ENCODE measurements around the gene IL2RA. TPM values are rescaled to one million over a fixed set of nuclear protein-coding genes. Genes with fewer than 3 reads are reported as not detected.

IL2RA gene
- total RNA-seq, 1 experiment from 2014 or later: 0.59 TPM

DNA sequence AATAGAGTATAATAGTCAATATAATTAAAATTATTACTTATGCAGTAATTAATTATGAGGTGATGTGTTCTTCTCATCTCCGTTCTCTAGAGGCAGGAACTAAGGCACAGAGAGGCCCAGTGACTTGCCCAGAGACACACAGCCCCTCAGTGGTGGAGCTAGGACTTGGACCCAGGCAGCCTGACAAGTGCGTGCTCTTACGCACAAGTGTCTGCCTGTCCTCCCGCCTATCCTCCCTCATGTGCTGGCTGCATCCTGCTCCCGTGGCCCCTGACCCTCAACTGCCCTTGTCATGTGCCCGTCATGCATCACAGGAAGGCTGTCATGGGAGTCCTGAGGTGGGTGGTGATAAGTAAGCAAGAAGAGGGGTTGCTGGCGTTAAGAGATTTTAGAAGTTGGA lies 14.3 kb downstream of the IL2RA start:
- CTCF ChIA-PET: no interaction called here
- peaks cover 36% of the 10 kb centered on the region for H3K27me3 ChIP-seq (ENCODE audit: insufficient read depth, low read length)
- BruUV-seq (replicated peaks): no TSS peak

More for the DNA sequence above, 14.3 kb downstream of the IL2RA start:
- ATAC-seq (no peak), DNase-seq (ENCODE audit: low read depth, low spot score) (no peak)
- no peaks in the 10 kb centered on the region for H4K20me1 ChIP-seq (ENCODE audit: insufficient read depth)
- no peaks in the 10 kb centered on the region for H3K79me2 ChIP-seq (ENCODE audit: insufficient read depth, low read length)
- no peak overlapping the region for H3K27ac ChIP-seq (ENCODE audit: low read depth, low read length)
- POLR2A ChIA-PET: no interaction called here
- no peak overlapping the region for H2AFZ ChIP-seq (ENCODE audit: low read depth, low read length, poor library complexity, severe bottlenecking)
- no peaks in the 10 kb centered on the region for H3K9me2 ChIP-seq (ENCODE audit: insufficient read depth)
- no peak overlapping the region for H3K4me2 ChIP-seq (ENCODE audit: low read length)
- H3K9me3 ChIP-seq (ENCODE audit: control insufficient read depth in 1 of 2, insufficient read depth in 1 of 2, low read depth in 1 of 2, low read length in 2 of 2): no peaks in the 10 kb centered on the region
- H3K4me1 ChIP-seq (ENCODE audit: control insufficient read depth in 1 of 2, insufficient read depth in 2 of 2, low read length in 2 of 2): peaks cover 5 to 16% of the 10 kb centered on the region in 2 experiments; a peak in 3 of 4 replicates
- no peak for TF ChIP-seq POLR2AphosphoS5 (IDR thresholded peaks at IDR 0.05; ENCODE audit: low read depth, low read length)
- TF ChIP-seq ZNF274 (IDR thresholded peaks at IDR 0.05; ENCODE audit: low read depth, low read length): no peak
- no peak for TF ChIP-seq SIN3A (IDR thresholded peaks at IDR 0.05; ENCODE audit: low read depth)
- no peak for TF ChIP-seq TCF7L2 (IDR thresholded peaks at IDR 0.05; ENCODE audit: borderline replicate concordance, extremely low read depth, insufficient read depth, insufficient read length)
- no peak for TF ChIP-seq SP1 (IDR thresholded peaks at IDR 0.05; ENCODE audit: low read depth)
- TF ChIP-seq, protein P1, sequence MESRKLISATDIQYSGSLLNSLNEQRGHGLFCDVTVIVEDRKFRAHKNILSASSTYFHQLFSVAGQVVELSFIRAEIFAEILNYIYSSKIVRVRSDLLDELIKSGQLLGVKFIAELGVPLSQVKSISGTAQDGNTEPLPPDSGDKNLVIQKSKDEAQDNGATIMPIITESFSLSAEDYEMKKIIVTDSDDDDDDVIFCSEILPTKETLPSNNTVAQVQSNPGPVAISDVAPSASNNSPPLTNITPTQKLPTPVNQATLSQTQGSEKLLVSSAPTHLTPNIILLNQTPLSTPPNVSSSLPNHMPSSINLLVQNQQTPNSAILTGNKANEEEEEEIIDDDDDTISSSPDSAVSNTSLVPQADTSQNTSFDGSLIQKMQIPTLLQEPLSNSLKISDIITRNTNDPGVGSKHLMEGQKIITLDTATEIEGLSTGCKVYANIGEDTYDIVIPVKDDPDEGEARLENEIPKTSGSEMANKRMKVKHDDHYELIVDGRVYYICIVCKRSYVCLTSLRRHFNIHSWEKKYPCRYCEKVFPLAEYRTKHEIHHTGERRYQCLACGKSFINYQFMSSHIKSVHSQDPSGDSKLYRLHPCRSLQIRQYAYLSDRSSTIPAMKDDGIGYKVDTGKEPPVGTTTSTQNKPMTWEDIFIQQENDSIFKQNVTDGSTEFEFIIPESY (IDR thresholded peaks at IDR 0.05; ENCODE audit: extremely low read depth, insufficient replicate concordance, low read length): no peak
- TF ChIP-seq, protein P2, sequence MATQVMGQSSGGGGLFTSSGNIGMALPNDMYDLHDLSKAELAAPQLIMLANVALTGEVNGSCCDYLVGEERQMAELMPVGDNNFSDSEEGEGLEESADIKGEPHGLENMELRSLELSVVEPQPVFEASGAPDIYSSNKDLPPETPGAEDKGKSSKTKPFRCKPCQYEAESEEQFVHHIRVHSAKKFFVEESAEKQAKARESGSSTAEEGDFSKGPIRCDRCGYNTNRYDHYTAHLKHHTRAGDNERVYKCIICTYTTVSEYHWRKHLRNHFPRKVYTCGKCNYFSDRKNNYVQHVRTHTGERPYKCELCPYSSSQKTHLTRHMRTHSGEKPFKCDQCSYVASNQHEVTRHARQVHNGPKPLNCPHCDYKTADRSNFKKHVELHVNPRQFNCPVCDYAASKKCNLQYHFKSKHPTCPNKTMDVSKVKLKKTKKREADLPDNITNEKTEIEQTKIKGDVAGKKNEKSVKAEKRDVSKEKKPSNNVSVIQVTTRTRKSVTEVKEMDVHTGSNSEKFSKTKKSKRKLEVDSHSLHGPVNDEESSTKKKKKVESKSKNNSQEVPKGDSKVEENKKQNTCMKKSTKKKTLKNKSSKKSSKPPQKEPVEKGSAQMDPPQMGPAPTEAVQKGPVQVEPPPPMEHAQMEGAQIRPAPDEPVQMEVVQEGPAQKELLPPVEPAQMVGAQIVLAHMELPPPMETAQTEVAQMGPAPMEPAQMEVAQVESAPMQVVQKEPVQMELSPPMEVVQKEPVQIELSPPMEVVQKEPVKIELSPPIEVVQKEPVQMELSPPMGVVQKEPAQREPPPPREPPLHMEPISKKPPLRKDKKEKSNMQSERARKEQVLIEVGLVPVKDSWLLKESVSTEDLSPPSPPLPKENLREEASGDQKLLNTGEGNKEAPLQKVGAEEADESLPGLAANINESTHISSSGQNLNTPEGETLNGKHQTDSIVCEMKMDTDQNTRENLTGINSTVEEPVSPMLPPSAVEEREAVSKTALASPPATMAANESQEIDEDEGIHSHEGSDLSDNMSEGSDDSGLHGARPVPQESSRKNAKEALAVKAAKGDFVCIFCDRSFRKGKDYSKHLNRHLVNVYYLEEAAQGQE (IDR thresholded peaks at IDR 0.05; ENCODE audit: low read depth): no peak
- TF ChIP-seq, protein P3, sequence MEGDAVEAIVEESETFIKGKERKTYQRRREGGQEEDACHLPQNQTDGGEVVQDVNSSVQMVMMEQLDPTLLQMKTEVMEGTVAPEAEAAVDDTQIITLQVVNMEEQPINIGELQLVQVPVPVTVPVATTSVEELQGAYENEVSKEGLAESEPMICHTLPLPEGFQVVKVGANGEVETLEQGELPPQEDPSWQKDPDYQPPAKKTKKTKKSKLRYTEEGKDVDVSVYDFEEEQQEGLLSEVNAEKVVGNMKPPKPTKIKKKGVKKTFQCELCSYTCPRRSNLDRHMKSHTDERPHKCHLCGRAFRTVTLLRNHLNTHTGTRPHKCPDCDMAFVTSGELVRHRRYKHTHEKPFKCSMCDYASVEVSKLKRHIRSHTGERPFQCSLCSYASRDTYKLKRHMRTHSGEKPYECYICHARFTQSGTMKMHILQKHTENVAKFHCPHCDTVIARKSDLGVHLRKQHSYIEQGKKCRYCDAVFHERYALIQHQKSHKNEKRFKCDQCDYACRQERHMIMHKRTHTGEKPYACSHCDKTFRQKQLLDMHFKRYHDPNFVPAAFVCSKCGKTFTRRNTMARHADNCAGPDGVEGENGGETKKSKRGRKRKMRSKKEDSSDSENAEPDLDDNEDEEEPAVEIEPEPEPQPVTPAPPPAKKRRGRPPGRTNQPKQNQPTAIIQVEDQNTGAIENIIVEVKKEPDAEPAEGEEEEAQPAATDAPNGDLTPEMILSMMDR (IDR thresholded peaks at IDR 0.05 in 2 of 3, conservative IDR thresholded peaks at IDR 0.05 in 1 of 3; ENCODE audit: borderline replicate concordance in 1 of 3, insufficient read depth in 1 of 3, low read depth in 2 of 3, low read length in 2 of 3): no peak
- no peak for TF ChIP-seq YY1 (IDR thresholded peaks at IDR 0.05; ENCODE audit: extremely low read depth, insufficient replicate concordance, low read depth, low read length)
- TF ChIP-seq CEBPB (IDR thresholded peaks at IDR 0.05; ENCODE audit: low read depth): no peak
- TF ChIP-seq JUND (IDR thresholded peaks at IDR 0.05): no peak
- TF ChIP-seq FOSL1 (IDR thresholded peaks at IDR 0.05; ENCODE audit: low read depth): no peak
- TF ChIP-seq EZH2 (IDR thresholded peaks at IDR 0.05): no peak
- TF ChIP-seq RAD21 (IDR thresholded peaks at IDR 0.05; ENCODE audit: low read depth): no peak
- no peak for TF ChIP-seq ELF1 (IDR thresholded peaks at IDR 0.05; ENCODE audit: borderline replicate concordance, low read depth)
- TF ChIP-seq, protein P4, sequence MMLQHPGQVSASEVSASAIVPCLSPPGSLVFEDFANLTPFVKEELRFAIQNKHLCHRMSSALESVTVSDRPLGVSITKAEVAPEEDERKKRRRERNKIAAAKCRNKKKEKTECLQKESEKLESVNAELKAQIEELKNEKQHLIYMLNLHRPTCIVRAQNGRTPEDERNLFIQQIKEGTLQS (IDR thresholded peaks at IDR 0.05): no peak
- TF ChIP-seq EZH2phosphoT487 (IDR thresholded peaks at IDR 0.05; ENCODE audit: borderline replicate concordance): no peak
- TF ChIP-seq, protein P5, sequence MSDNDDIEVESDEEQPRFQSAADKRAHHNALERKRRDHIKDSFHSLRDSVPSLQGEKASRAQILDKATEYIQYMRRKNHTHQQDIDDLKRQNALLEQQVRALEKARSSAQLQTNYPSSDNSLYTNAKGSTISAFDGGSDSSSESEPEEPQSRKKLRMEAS (IDR thresholded peaks at IDR 0.05): no peak
- TF ChIP-seq EGR1 (IDR thresholded peaks at IDR 0.05; ENCODE audit: low read depth): no peak
- H3K9ac ChIP-seq (ENCODE audit: low read length): no peak overlapping the region
- RAD21 ChIA-PET (ENCODE audit: low non-redundant PET in 1 of 2, low total read pairs in 2 of 2, uncharacterized antibody in 2 of 2, unreplicated experiment in 2 of 2): no interaction called here
- no peak overlapping the region for H3K4me3 ChIP-seq (replicated peaks in 1 of 2; ENCODE audit: low read depth in 1 of 2, low read length in 2 of 2)
- no peaks in the 10 kb centered on the region for H3K36me3 ChIP-seq (ENCODE audit: control insufficient read depth in 1 of 2, insufficient read depth in 2 of 2, low read length in 2 of 2)
- intact Hi-C loops (cut with micrococcal nuclease): no loop called here

Measured in HCT116 (cell line).